Measurements from ENCODE around the gene KSR1. TPM values are rescaled to one million over a fixed set of nuclear protein-coding genes. Genes with fewer than 3 reads are reported as not detected.
A peak's percentile ranks its signal among the peaks of the same experiment; 100 is the strongest.

The KSR1 gene
- polyA plus RNA-seq, 1 of the 3 experiments (the other 2 are of a cell fraction), result 7.5 TPM

- POLR2A ChIA-PET, result interaction anchor here (0.6 to 2.9 kb wide), 4 partner anchors 9 to 130 kb away, joined by 3 to 10 read pairs (median 3); partner anchors contain the start of gene KSR1
- Histone ChIP-seq H3K4me1 (ENCODE audit: control insufficient read depth in 1 of 2, insufficient read depth in 2 of 2, low read depth in 1 of 2, low read length in 1 of 2) (peaks cover 17 to 40% of the 10 kb centered on the region in 2 experiments), H3K4me3 (ENCODE audit: low read depth in 2 of 2, low read length in 1 of 2) (0 out of 4 replicates have a peak overlapping the region, but pooled peaks of 1 of the 2 experiments have one; percentile 12), H3K79me2 (ENCODE audit: insufficient read depth) (no peaks in the 10 kb centered on the region), H3K9ac (peak overlapping the region; percentile 40; the same call in 1 of the 2 replicates), H3K36me3 (replicated peaks in 1 of 2; ENCODE audit: control insufficient read depth in 1 of 2, insufficient read depth in 2 of 2, low read length in 1 of 2) (peaks cover 0 to 2% of the 10 kb centered on the region in 2 experiments), H3K9me3 (no peaks in the 10 kb centered on the region), H3F3A (replicated peaks; ENCODE audit: insufficient read depth) (no peaks in the 10 kb centered on the region), H3K9me2 (no peaks in the 10 kb centered on the region), H3K27me3 (ENCODE audit: insufficient read depth) (no peaks in the 10 kb centered on the region), H3K27ac (ENCODE audit: low read depth in 2 of 2, low read length in 1 of 2) (peak overlapping the region; percentile 74 to 97), H3K4me2 (peak overlapping the region; percentile 46), H4K20me1 (ENCODE audit: insufficient read depth) (no peaks in the 10 kb centered on the region), H2AFZ (ENCODE audit: low read depth) (peak overlapping the region; percentile 33; the same call in 1 of the 2 replicates)
- WGBS (ENCODE audit: low lambda C conversion rate), result 18% methylated on average over 7 of the region's 8 CpGs
- CTCF ChIA-PET, result interaction anchor here (0.8 to 10.3 kb wide), 8 partner anchors 8 to 341 kb away, joined by 3 to 99 read pairs (median 4); partner anchors contain the start of gene KSR1
- peak; percentile 76 for DNase-seq
- TF ChIP-seq TAF1 (IDR thresholded peaks at IDR 0.05; ENCODE audit: borderline replicate concordance, low read depth, low read length) (no peak), FOXJ3 (CRISPR knock-in tag; IDR thresholded peaks at IDR 0.05) (no peak), MEF2A (IDR thresholded peaks at IDR 0.05; ENCODE audit: borderline replicate concordance, low read depth) (no peak), REST (IDR thresholded peaks at IDR 0.05; ENCODE audit: low read depth, low read length) (0 out of 2 replicates have a peak, but pooled peaks have one; percentile 8), EZH2phosphoT487 (IDR thresholded peaks at IDR 0.05; ENCODE audit: borderline replicate concordance, low read depth) (no peak), GABPA (IDR thresholded peaks at IDR 0.05; ENCODE audit: low read depth) (no peak), RFX5 (IDR thresholded peaks at IDR 0.05; ENCODE audit: low read length) (no peak), POLR2AphosphoS5 (IDR thresholded peaks at IDR 0.05; ENCODE audit: low read depth, low read length) (peak; percentile 64; the same call in 1 of the 2 replicates), USF1 (IDR thresholded peaks at IDR 0.05; ENCODE audit: borderline replicate concordance, low read depth) (peak; percentile 47; the same call in 1 of the 2 replicates), FOSL2 (IDR thresholded peaks at IDR 0.05; ENCODE audit: borderline replicate concordance, low read depth) (peak; percentile 60; the same call in 1 of the 2 replicates), NFIC (IDR thresholded peaks at IDR 0.05; ENCODE audit: borderline replicate concordance) (no peak), CHD2 (IDR thresholded peaks at IDR 0.05; ENCODE audit: low read length, partially characterized antibody) (peak; percentile 42), TCF12 (IDR thresholded peaks at IDR 0.05) (peak; percentile 94), RXRA (IDR thresholded peaks at IDR 0.05; ENCODE audit: borderline replicate concordance, low read depth) (peak; percentile 38; the same call in 1 of the 2 replicates), SIN3A (IDR thresholded peaks at IDR 0.05; ENCODE audit: borderline replicate concordance, low read depth, low read length) (no peak), CTCF (IDR thresholded peaks at IDR 0.05) (no peak), RCOR1 (IDR thresholded peaks at IDR 0.05; ENCODE audit: low read length) (peak; percentile 57), RAD21 (IDR thresholded peaks at IDR 0.05; ENCODE audit: low read length) (no peak), MXI1 (IDR thresholded peaks at IDR 0.05; ENCODE audit: low read depth, low read length) (peak; percentile 51; the same call in 1 of the 2 replicates), ELF1 (IDR thresholded peaks at IDR 0.05) (no peak), TEAD4 (IDR thresholded peaks at IDR 0.05; ENCODE audit: borderline replicate concordance, insufficient read depth) (no peak), JUND (IDR thresholded peaks at IDR 0.05) (no peak; the same call in 1 of the 2 replicates), IRF3 (IDR thresholded peaks at IDR 0.05; ENCODE audit: low read depth, low read length) (no peak), EP300 (IDR thresholded peaks at IDR 0.05; ENCODE audit: borderline replicate concordance in 1 of 2, low read depth in 1 of 2, low read length in 1 of 2) (peak in 1 of 2 experiments; percentile 66; a peak in 1 of 4 replicates)
These were observed 130.0 kb downstream of the KSR1 start for GRCh38 chr17:27586203-27586721.
